ENCODE data around the gene WASF1. TPM values are rescaled to one million over a fixed set of nuclear protein-coding genes. Genes with fewer than 3 reads are reported as not detected.

Gene WASF1
- total RNA-seq (2021) = 22.3 to 28.9 TPM (median 27.7 TPM) in 3 replicates
- percentile 82 among the genes with signal in this experiment for Bru-seq, nascent RNA
- long read RNA-seq, experiment 1, transcript WASF1-206 (10 exons, 3,122 nt) = minor isoform, 7 of 178 reads
- long read RNA-seq, experiment 1, transcript WASF1-205 (9 exons, 2,675 nt) = major isoform, 83 of 178 reads
- long read RNA-seq, experiment 1, transcript WASF1-202 (10 exons, 3,075 nt) = minor isoform, 21 of 178 reads
- long read RNA-seq, experiment 1, partial matches to known transcripts = 16 of 178 reads
- long read RNA-seq, experiment 1, other reads (novel, unspliced or antisense) = 47 of 178 reads
- long read RNA-seq, experiment 2, transcript WASF1-205 (9 exons, 2,675 nt) = major isoform, 11 of 53 reads
- long read RNA-seq, experiment 2, partial matches to known transcripts = 19 of 53 reads
- long read RNA-seq, experiment 2, other reads (novel, unspliced or antisense) = 17 of 53 reads
- long read RNA-seq, experiment 3, partial matches to known transcripts = 2 of 3 reads
- long read RNA-seq, experiment 3, other reads (novel, unspliced or antisense) = 0 of 3 reads

- ChIA-PET POLR2A (interaction anchor here (0.5 kb wide), 1 partner anchor 174 kb away, joined by 3 read pairs; no protein-coding TSS in a partner anchor), CTCF (interaction anchor here (0.7 to 2.3 kb wide), 6 partner anchors 10 to 652 kb away, joined by 3 to 13 read pairs (median 4); no protein-coding TSS in a partner anchor)
- Mint-ChIP-seq H3K9me3 (no peaks in the 10 kb centered on the region), H3K4me1 (peaks cover 7% of the 10 kb centered on the region), H3K36me3 (no peaks in the 10 kb centered on the region), H3K4me3 (peak within 1 kb of the TSS; percentile 81), H3K27me3 (ENCODE audit: low read depth) (no peaks in the 10 kb centered on the region), H3K27ac (peak within 1 kb of the TSS; percentile 97; the same call in 1 of the 2 replicates)
- ATAC-seq (peak; percentile 86), DNase-seq (ENCODE audit: low spot score) (peak; percentile 96)
- TF ChIP-seq CBFB (CRISPR knock-in tag; IDR thresholded peaks at IDR 0.05; ENCODE audit: low read depth) = 0 out of 2 replicates have a peak, but pooled peaks have one; percentile 41
- TF ChIP-seq HMGXB4 (CRISPR knock-in tag; IDR thresholded peaks at IDR 0.05) = peak; percentile 84; the same call in 1 of the 2 replicates
- TF ChIP-seq CREB1 (CRISPR knock-in tag; IDR thresholded peaks at IDR 0.05) = no peak
- 0 out of 2 replicates have a peak, but pooled peaks have one; percentile 22 for TF ChIP-seq TEAD4 (CRISPR knock-in tag; IDR thresholded peaks at IDR 0.05)
- TF ChIP-seq MAX (CRISPR knock-in tag; IDR thresholded peaks at IDR 0.05) = 0 out of 2 replicates have a peak, but pooled peaks have one; percentile 35
- TF ChIP-seq TEAD1 (CRISPR knock-in tag; IDR thresholded peaks at IDR 0.05) = 0 out of 2 replicates have a peak, but pooled peaks have one; percentile 45
- TF ChIP-seq MYBL2 (CRISPR knock-in tag; IDR thresholded peaks at IDR 0.05) = 0 out of 2 replicates have a peak, but pooled peaks have one; percentile 37
- no peak; the same call in 1 of the 2 replicates for TF ChIP-seq IRF1 (CRISPR knock-in tag; IDR thresholded peaks at IDR 0.05)
- TF ChIP-seq SP1 (CRISPR knock-in tag; conservative IDR thresholded peaks at IDR 0.05) = peak; percentile 92
- TF ChIP-seq ETV6 (CRISPR knock-in tag; IDR thresholded peaks at IDR 0.05) = peak; percentile 36; the same call in 1 of the 2 replicates
- TF ChIP-seq ARID4B (CRISPR knock-in tag; IDR thresholded peaks at IDR 0.05; ENCODE audit: borderline replicate concordance) = peak; percentile 76; the same call in 1 of the 2 replicates
- no peak for TF ChIP-seq ATF2 (CRISPR knock-in tag; IDR thresholded peaks at IDR 0.05; ENCODE audit: borderline replicate concordance, low read depth)
- 0 out of 2 replicates have a peak, but pooled peaks have one; percentile 46 for TF ChIP-seq ZBTB43 (CRISPR knock-in tag; IDR thresholded peaks at IDR 0.05)
- TF ChIP-seq SMAD3 (CRISPR knock-in tag; IDR thresholded peaks at IDR 0.05; ENCODE audit: borderline replicate concordance) = no peak
- TF ChIP-seq E2F5 (CRISPR knock-in tag; IDR thresholded peaks at IDR 0.05) = peak; percentile 40; the same call in 1 of the 2 replicates
- TF ChIP-seq ZNF281 (CRISPR knock-in tag; IDR thresholded peaks at IDR 0.05) = peak; percentile 75
- no peak for TF ChIP-seq NFE2L1 (CRISPR knock-in tag; IDR thresholded peaks at IDR 0.05)
- TF ChIP-seq FOXP1 (CRISPR knock-in tag; IDR thresholded peaks at IDR 0.05; ENCODE audit: borderline replicate concordance) = 0 out of 2 replicates have a peak, but pooled peaks have one; percentile 24
Measured at GRCh38 chr6:110179406-110180227, at the start of gene WASF1. WASF1 (minus strand) TSS chr6:110179670; CDS start chr6:110127601, 52,069 bp downstream.

All from WTC11 (cell line).